ENCODE data around the gene SLC13A3.

GRCh38 chr20:46637020-46637419 is 14.2 kb downstream of the SLC13A3 start:
- TF ChIP-seq CTCF (IDR thresholded peaks at IDR 0.05) (no peak), POLR2A (IDR thresholded peaks at IDR 0.05) (no peak)
